Myocyte (in vitro differentiated cells): ENCODE results near the gene SGMS1. TPM values are rescaled to one million over a fixed set of nuclear protein-coding genes. Genes with fewer than 3 reads are reported as not detected.
"Not testable (repeated sequence)": the region's sequence is repeated elsewhere in the genome, so short reads cannot be mapped to it uniquely, and the experiment has no call there.

Source experiments
- DNase-seq: peaks from one replicate; pipeline ENCODE4 v3.0.0-alpha.2; 2012; ENCODE audit warnings: low read depth
- total RNA-seq: library from RNA; depleted of rRNA; stranded (reverse); fragments of >200 nt; gene quantifications from 2 replicates; pipeline ENCODE4 v1.2.3, GENCODE V29; 2014

Gene SGMS1
- total RNA-seq, 1 donor from 2014 or later, result 44.0 TPM

- DNase-seq, result peak; percentile 13
Observed at GRCh38 chr10:50540069-50540825, 83.5 kb downstream of the SGMS1 start.

- DNase-seq, result peak; percentile 11
Observed at GRCh38 chr10:50538555-50539398, 85.0 kb downstream of the SGMS1 start.

- no peak for DNase-seq
Observed at GRCh38 chr10:50536617-50537240, 87.0 kb downstream of the SGMS1 start.

GRCh38 chr10:50534748-50535376 lies 88.9 kb downstream of the SGMS1 start:
- DNase-seq, result not testable (repeated sequence)

- DNase-seq, result no peak
Observed at GRCh38 chr10:50533296-50533695, 90.5 kb downstream of the SGMS1 start.

GRCh38 chr10:50531388-50532077 lies 92.2 kb downstream of the SGMS1 start:
- no peak for DNase-seq

GRCh38 chr10:50529660-50530059 lies 94.1 kb downstream of the SGMS1 start:
- DNase-seq, result no peak

GRCh38 chr10:50528206-50528605 lies 95.5 kb downstream of the SGMS1 start:
- no peak for DNase-seq

- no peak for DNase-seq
Observed at GRCh38 chr10:50527442-50528043, 96.2 kb downstream of the SGMS1 start.

- DNase-seq, result no peak
Observed at GRCh38 chr10:50526185-50526584, 97.6 kb downstream of the SGMS1 start.

- DNase-seq, result no peak
Observed at GRCh38 chr10:50523357-50523756, 100.4 kb downstream of the SGMS1 start.

- no peak for DNase-seq
Observed at GRCh38 chr10:50522908-50523307, 100.8 kb downstream of the SGMS1 start.

- DNase-seq, result no peak
Observed at GRCh38 chr10:50520115-50520514, 103.6 kb downstream of the SGMS1 start.

GRCh38 chr10:50517626-50518025 lies 106.1 kb downstream of the SGMS1 start:
- no peak for DNase-seq

- DNase-seq, result no peak
Observed at GRCh38 chr10:50516171-50516570, 107.6 kb downstream of the SGMS1 start.

GRCh38 chr10:50515420-50515819 lies 108.3 kb downstream of the SGMS1 start:
- DNase-seq, result no peak

- DNase-seq, result no peak
Observed at GRCh38 chr10:50514995-50515394, 108.8 kb downstream of the SGMS1 start.

GRCh38 chr10:50513956-50514355 lies 109.8 kb downstream of the SGMS1 start:
- DNase-seq, result no peak

GRCh38 chr10:50512743-50513416 lies 110.9 kb downstream of the SGMS1 start:
- DNase-seq, result no peak

GRCh38 chr10:50512214-50512595 lies 111.6 kb downstream of the SGMS1 start:
- DNase-seq, result peak; percentile 68
